ENCODE data around the gene HNF1A.

The HNF1A gene

GRCh38 chr12:121011820-121012219 is 33.5 kb downstream of the HNF1A start:
- no peak overlapping the region for H3K56ac ChIP-seq (ENCODE audit: low read length)
- H3K9ac ChIP-seq (ENCODE audit: low read length) = no peak overlapping the region
- H3K79me1 ChIP-seq (ENCODE audit: low read length) = peaks cover 8% of the 10 kb centered on the region
- peaks cover 3% of the 10 kb centered on the region for H3K4me1 ChIP-seq (ENCODE audit: control insufficient read depth, low read depth, low read length)
- no peak overlapping the region for H4K5ac ChIP-seq (ENCODE audit: low read length)
- no peak overlapping the region for H3K23ac ChIP-seq (ENCODE audit: low read length)
- no peak overlapping the region for H2AK5ac ChIP-seq (ENCODE audit: low read length)
- no peak overlapping the region for H3K27ac ChIP-seq (ENCODE audit: low read depth, low read length)
- H4K8ac ChIP-seq (ENCODE audit: low read depth, low read length) = no peak overlapping the region
- H3K4me2 ChIP-seq (ENCODE audit: low read length) = no peak overlapping the region
- no peak overlapping the region for H2BK15ac ChIP-seq (replicated peaks; ENCODE audit: low read depth)
- peaks cover 9% of the 10 kb centered on the region for H3K79me2 ChIP-seq (ENCODE audit: control insufficient read depth, insufficient read depth, low read length)
- peaks cover 4% of the 10 kb centered on the region for H3K36me3 ChIP-seq (ENCODE audit: control insufficient read depth, insufficient read depth, low read length)
- WGBS (ENCODE audit: extremely low coverage, insufficient coverage, low lambda C conversion rate) = no CpG with 5 or more reads among the region's 6 CpGs
- no peak overlapping the region for H3K18ac ChIP-seq (ENCODE audit: low read length)
- no peak for DNase-seq
- H2BK120ac ChIP-seq (ENCODE audit: low read depth, low read length) = no peak overlapping the region
- no peak overlapping the region for H2BK5ac ChIP-seq (ENCODE audit: low read length)
- no peaks in the 10 kb centered on the region for H3K27me3 ChIP-seq (ENCODE audit: insufficient read depth, low read length, poor library complexity)
- no peak overlapping the region for H3K4me3 ChIP-seq (ENCODE audit: low read length)
- no peak overlapping the region for H3K4ac ChIP-seq (ENCODE audit: low read depth, low read length)

GRCh38 chr12:121013715-121014114 is 35.4 kb downstream of the HNF1A start:
- Histone ChIP-seq H3K27me3 (ENCODE audit: insufficient read depth, low read length, poor library complexity) (no peaks in the 10 kb centered on the region), H4K5ac (ENCODE audit: low read length) (no peak overlapping the region), H3K56ac (ENCODE audit: low read length) (no peak overlapping the region), H3K4me1 (ENCODE audit: control insufficient read depth, low read depth, low read length) (peaks cover 3% of the 10 kb centered on the region), H2BK15ac (replicated peaks; ENCODE audit: low read depth) (no peak overlapping the region), H3K23ac (ENCODE audit: low read length) (no peak overlapping the region), H3K27ac (ENCODE audit: low read depth, low read length) (no peak overlapping the region), H4K8ac (ENCODE audit: low read depth, low read length) (no peak overlapping the region), H3K4me3 (ENCODE audit: low read length) (no peak overlapping the region), H3K4me2 (ENCODE audit: low read length) (no peak overlapping the region), H3K4ac (ENCODE audit: low read depth, low read length) (no peak overlapping the region), H3K36me3 (ENCODE audit: control insufficient read depth, insufficient read depth, low read length) (peaks cover 4% of the 10 kb centered on the region), H3K9ac (ENCODE audit: low read length) (no peak overlapping the region), H2AK5ac (ENCODE audit: low read length) (no peak overlapping the region), H3K79me2 (ENCODE audit: control insufficient read depth, insufficient read depth, low read length) (peaks cover 9% of the 10 kb centered on the region), H3K79me1 (ENCODE audit: low read length) (peaks cover 8% of the 10 kb centered on the region), H2BK120ac (ENCODE audit: low read depth, low read length) (no peak overlapping the region), H2BK5ac (ENCODE audit: low read length) (no peak overlapping the region), H3K18ac (ENCODE audit: low read length) (no peak overlapping the region)
- no peak for DNase-seq
- WGBS (ENCODE audit: extremely low coverage, insufficient coverage, low lambda C conversion rate) = no CpG with 5 or more reads among the region's 3 CpGs

- peak within 1 kb of the TSS; percentile 84 for H3K9ac ChIP-seq (ENCODE audit: low read length)
- no peaks in the 10 kb centered on the region for H3K36me3 ChIP-seq (ENCODE audit: control insufficient read depth, insufficient read depth, low read length)
- no peak within 1 kb of the TSS for H2BK120ac ChIP-seq (ENCODE audit: low read depth, low read length)
- no CpG with 5 or more reads among the region's 34 CpGs for WGBS (ENCODE audit: extremely low coverage, insufficient coverage, low lambda C conversion rate)
- H3K4me1 ChIP-seq (ENCODE audit: control insufficient read depth, low read depth, low read length) = peaks cover 3% of the 10 kb centered on the region
- no peak within 1 kb of the TSS for H2BK5ac ChIP-seq (ENCODE audit: low read length)
- no peak within 1 kb of the TSS for H3K23ac ChIP-seq (ENCODE audit: low read length)
- H3K27ac ChIP-seq (ENCODE audit: low read depth, low read length) = no peak within 1 kb of the TSS
- H3K79me2 ChIP-seq (ENCODE audit: control insufficient read depth, insufficient read depth, low read length) = peaks cover 9% of the 10 kb centered on the region
- peak; percentile 96 for DNase-seq
- H2AK5ac ChIP-seq (ENCODE audit: low read length) = no peak within 1 kb of the TSS
- no peak within 1 kb of the TSS for H2BK15ac ChIP-seq (replicated peaks; ENCODE audit: low read depth)
- H3K27me3 ChIP-seq (ENCODE audit: insufficient read depth, low read length, poor library complexity) = no peaks in the 10 kb centered on the region
- H3K79me1 ChIP-seq (ENCODE audit: low read length) = peaks cover 8% of the 10 kb centered on the region
- H4K8ac ChIP-seq (ENCODE audit: low read depth, low read length) = no peak within 1 kb of the TSS
- H3K56ac ChIP-seq (ENCODE audit: low read length) = peak within 1 kb of the TSS; percentile 94
- no peak within 1 kb of the TSS for H3K18ac ChIP-seq (ENCODE audit: low read length)
- peak within 1 kb of the TSS; percentile 87 for H3K4me3 ChIP-seq (ENCODE audit: low read length)
- no peak within 1 kb of the TSS for H3K4ac ChIP-seq (ENCODE audit: low read depth, low read length)
- no peak within 1 kb of the TSS for H4K5ac ChIP-seq (ENCODE audit: low read length)
- H3K4me2 ChIP-seq (ENCODE audit: low read length) = peak within 1 kb of the TSS; percentile 84
Observed at GRCh38 chr12:121015825-121016766, 37.8 kb downstream of the HNF1A start, which contains the start of gene C12orf43. C12orf43 (minus strand) TSS chr12:121016487; CDS start chr12:121016474, 13 bp downstream.

GRCh38 chr12:121017966-121018491 is 39.7 kb downstream of the HNF1A start:
- H2BK5ac ChIP-seq (ENCODE audit: low read length) = no peak overlapping the region
- no peak overlapping the region for H3K9ac ChIP-seq (ENCODE audit: low read length)
- H3K56ac ChIP-seq (ENCODE audit: low read length) = no peak overlapping the region
- no peak overlapping the region for H3K4ac ChIP-seq (ENCODE audit: low read depth, low read length)
- H3K79me1 ChIP-seq (ENCODE audit: low read length) = peaks cover 5% of the 10 kb centered on the region
- H3K27ac ChIP-seq (ENCODE audit: low read depth, low read length) = no peak overlapping the region
- no peak overlapping the region for H2AK5ac ChIP-seq (ENCODE audit: low read length)
- no peak overlapping the region for H2BK120ac ChIP-seq (ENCODE audit: low read depth, low read length)
- no peaks in the 10 kb centered on the region for H3K36me3 ChIP-seq (ENCODE audit: control insufficient read depth, insufficient read depth, low read length)
- H4K5ac ChIP-seq (ENCODE audit: low read length) = no peak overlapping the region
- WGBS (ENCODE audit: extremely low coverage, insufficient coverage, low lambda C conversion rate) = no CpG with 5 or more reads among the region's 15 CpGs
- no peak overlapping the region for H3K18ac ChIP-seq (ENCODE audit: low read length)
- H3K27me3 ChIP-seq (ENCODE audit: insufficient read depth, low read length, poor library complexity) = no peaks in the 10 kb centered on the region
- H3K79me2 ChIP-seq (ENCODE audit: control insufficient read depth, insufficient read depth, low read length) = peaks cover 9% of the 10 kb centered on the region
- H2BK15ac ChIP-seq (replicated peaks; ENCODE audit: low read depth) = no peak overlapping the region
- H3K4me3 ChIP-seq (ENCODE audit: low read length) = no peak overlapping the region
- H3K23ac ChIP-seq (ENCODE audit: low read length) = no peak overlapping the region
- no peak overlapping the region for H4K8ac ChIP-seq (ENCODE audit: low read depth, low read length)
- H3K4me2 ChIP-seq (ENCODE audit: low read length) = no peak overlapping the region
- peaks cover 3% of the 10 kb centered on the region for H3K4me1 ChIP-seq (ENCODE audit: control insufficient read depth, low read depth, low read length)
- no peak for DNase-seq

- whole genome bisulfite sequencing (ENCODE audit: extremely low coverage, insufficient coverage, low lambda C conversion rate) = no CpG with 5 or more reads among the region's 2 CpGs
- H3K56ac ChIP-seq (ENCODE audit: low read length) = no peak overlapping the region
- H3K27ac ChIP-seq (ENCODE audit: low read depth, low read length) = no peak overlapping the region
- H3K36me3 ChIP-seq (ENCODE audit: control insufficient read depth, insufficient read depth, low read length) = no peaks in the 10 kb centered on the region
- no peak overlapping the region for H3K4me2 ChIP-seq (ENCODE audit: low read length)
- no peaks in the 10 kb centered on the region for H3K27me3 ChIP-seq (ENCODE audit: insufficient read depth, low read length, poor library complexity)
- H3K79me2 ChIP-seq (ENCODE audit: control insufficient read depth, insufficient read depth, low read length) = peaks cover 9% of the 10 kb centered on the region
- DNase-seq = no peak
- no peak overlapping the region for H2BK120ac ChIP-seq (ENCODE audit: low read depth, low read length)
- no peak overlapping the region for H4K8ac ChIP-seq (ENCODE audit: low read depth, low read length)
- H3K79me1 ChIP-seq (ENCODE audit: low read length) = peaks cover 5% of the 10 kb centered on the region
- peaks cover 3% of the 10 kb centered on the region for H3K4me1 ChIP-seq (ENCODE audit: control insufficient read depth, low read depth, low read length)
- H4K5ac ChIP-seq (ENCODE audit: low read length) = no peak overlapping the region
- no peak overlapping the region for H2BK5ac ChIP-seq (ENCODE audit: low read length)
- no peak overlapping the region for H2BK15ac ChIP-seq (replicated peaks; ENCODE audit: low read depth)
- H3K4ac ChIP-seq (ENCODE audit: low read depth, low read length) = no peak overlapping the region
- H3K9ac ChIP-seq (ENCODE audit: low read length) = no peak overlapping the region
- H3K4me3 ChIP-seq (ENCODE audit: low read length) = no peak overlapping the region
- H3K18ac ChIP-seq (ENCODE audit: low read length) = no peak overlapping the region
- no peak overlapping the region for H2AK5ac ChIP-seq (ENCODE audit: low read length)
- H3K23ac ChIP-seq (ENCODE audit: low read length) = no peak overlapping the region
Observed at GRCh38 chr12:121018860-121019617, 40.7 kb downstream of the HNF1A start.
